HepG2 (cell line): ENCODE results near the gene NFX1.

Experiments used
- CAMTA2 ChIP-seq: sonication (generic); formaldehyde crosslinking; IDR thresholded peaks from 2 replicates; pipeline ENCODE4 v1.4.0; 2020; ENCODE audit warnings: mild to moderate bottlenecking, missing genetic modification reagents, borderline replicate concordance
- CBX2 ChIP-seq, 2 experiments: fragments of 200-600 bp in 1 of 2; sonication (generic); formaldehyde crosslinking in 1 of 2; IDR thresholded peaks; 2 replicates each; pipeline versions ENCODE4 v1.7.0 to v1.8.1; 2018 to 2022; ENCODE audit warnings: low read depth in 2 of 2, low read length in 1 of 2, mild to moderate bottlenecking in 1 of 2, missing genetic modification reagents in 1 of 2
- CTCF ChIP-seq: sonication (generic); formaldehyde crosslinking; IDR thresholded peaks from 2 replicates; pipeline ENCODE4 v1.5.0; 2020; ENCODE audit warnings: mild to moderate bottlenecking, missing genetic modification reagents, moderate library complexity
- HMGXB3 ChIP-seq: sonication (generic); formaldehyde crosslinking; IDR thresholded peaks from 2 replicates; pipeline ENCODE4 v1.4.0; 2020; ENCODE audit warnings: missing genetic modification reagents, borderline replicate concordance
- MAZ ChIP-seq, 2 experiments: sonication (generic) in 1 of 2; formaldehyde crosslinking in 1 of 2; IDR thresholded peaks; 2 replicates each; pipeline versions ENCODE4 v1.5.0 to v1.6.1; 2012 to 2020; ENCODE audit warnings: low read depth in 2 of 2, mild to moderate bottlenecking in 2 of 2, borderline replicate concordance in 1 of 2, improper control_type of control experiment in 1 of 2, low read length in 1 of 2, missing genetic modification reagents in 1 of 2, moderate library complexity in 1 of 2
- POLR2AphosphoS5 ChIP-seq: IDR thresholded peaks from 2 replicates; pipeline ENCODE4 v1.6.1; 2012; ENCODE audit warnings: low read depth, low read length
- SALL2 ChIP-seq: sonication (generic); formaldehyde crosslinking; IDR thresholded peaks from 2 replicates; pipeline ENCODE4 v1.8.1; 2023; ENCODE audit warnings: mild to moderate bottlenecking, missing genetic modification reagents, inconsistent platforms
- ZFP62 ChIP-seq: sonication (generic); formaldehyde crosslinking; IDR thresholded peaks from 2 replicates; pipeline ENCODE4 v1.4.0; 2020; ENCODE audit warnings: missing genetic modification reagents
- ZGPAT ChIP-seq: IDR thresholded peaks from 2 replicates; pipeline ENCODE4 v1.6.1; 2016; ENCODE audit warnings: mild to moderate bottlenecking

GRCh38 chr9:33255471-33255870 lies 34.8 kb upstream of the NFX1 start:
- TF ChIP-seq HMGXB3 (CRISPR knock-in tag), result no peak
- TF ChIP-seq CBX2 (IDR thresholded peaks at IDR 0.05; ENCODE audit: low read depth, low read length), result no peak
- TF ChIP-seq CBX2 (CRISPR knock-in tag; IDR thresholded peaks at IDR 0.05; ENCODE audit: low read depth), result no peak
- TF ChIP-seq MAZ (IDR thresholded peaks at IDR 0.05; ENCODE audit: borderline replicate concordance, low read depth, low read length), result no peak
- no peak for TF ChIP-seq MAZ (CRISPR knock-in tag; IDR thresholded peaks at IDR 0.05; ENCODE audit: low read depth)
- TF ChIP-seq ZGPAT, result no peak
- TF ChIP-seq CTCF (CRISPR knock-in tag), result no peak
- no peak for TF ChIP-seq ZFP62
- no peak for TF ChIP-seq SALL2 (CRISPR knock-in tag)
- no peak for TF ChIP-seq CAMTA2 (CRISPR knock-in tag)
- no peak for TF ChIP-seq POLR2AphosphoS5
